Cerebellar nuclear complex (tissue), 1 donor: ENCODE data around the gene RASIP1.
"Not testable (repeated sequence)": the region's sequence is repeated elsewhere in the genome, so short reads cannot be mapped to it uniquely, and the experiment has no call there.

Experiments
- DNase-seq, 2 experiments: peaks; one replicate each; lab custom pipeline; 2025; lab: John Stamatoyannopoulos, UW

The RASIP1 gene, protein sequence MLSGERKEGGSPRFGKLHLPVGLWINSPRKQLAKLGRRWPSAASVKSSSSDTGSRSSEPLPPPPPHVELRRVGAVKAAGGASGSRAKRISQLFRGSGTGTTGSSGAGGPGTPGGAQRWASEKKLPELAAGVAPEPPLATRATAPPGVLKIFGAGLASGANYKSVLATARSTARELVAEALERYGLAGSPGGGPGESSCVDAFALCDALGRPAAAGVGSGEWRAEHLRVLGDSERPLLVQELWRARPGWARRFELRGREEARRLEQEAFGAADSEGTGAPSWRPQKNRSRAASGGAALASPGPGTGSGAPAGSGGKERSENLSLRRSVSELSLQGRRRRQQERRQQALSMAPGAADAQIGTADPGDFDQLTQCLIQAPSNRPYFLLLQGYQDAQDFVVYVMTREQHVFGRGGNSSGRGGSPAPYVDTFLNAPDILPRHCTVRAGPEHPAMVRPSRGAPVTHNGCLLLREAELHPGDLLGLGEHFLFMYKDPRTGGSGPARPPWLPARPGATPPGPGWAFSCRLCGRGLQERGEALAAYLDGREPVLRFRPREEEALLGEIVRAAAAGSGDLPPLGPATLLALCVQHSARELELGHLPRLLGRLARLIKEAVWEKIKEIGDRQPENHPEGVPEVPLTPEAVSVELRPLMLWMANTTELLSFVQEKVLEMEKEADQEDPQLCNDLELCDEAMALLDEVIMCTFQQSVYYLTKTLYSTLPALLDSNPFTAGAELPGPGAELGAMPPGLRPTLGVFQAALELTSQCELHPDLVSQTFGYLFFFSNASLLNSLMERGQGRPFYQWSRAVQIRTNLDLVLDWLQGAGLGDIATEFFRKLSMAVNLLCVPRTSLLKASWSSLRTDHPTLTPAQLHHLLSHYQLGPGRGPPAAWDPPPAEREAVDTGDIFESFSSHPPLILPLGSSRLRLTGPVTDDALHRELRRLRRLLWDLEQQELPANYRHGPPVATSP

DNA sequence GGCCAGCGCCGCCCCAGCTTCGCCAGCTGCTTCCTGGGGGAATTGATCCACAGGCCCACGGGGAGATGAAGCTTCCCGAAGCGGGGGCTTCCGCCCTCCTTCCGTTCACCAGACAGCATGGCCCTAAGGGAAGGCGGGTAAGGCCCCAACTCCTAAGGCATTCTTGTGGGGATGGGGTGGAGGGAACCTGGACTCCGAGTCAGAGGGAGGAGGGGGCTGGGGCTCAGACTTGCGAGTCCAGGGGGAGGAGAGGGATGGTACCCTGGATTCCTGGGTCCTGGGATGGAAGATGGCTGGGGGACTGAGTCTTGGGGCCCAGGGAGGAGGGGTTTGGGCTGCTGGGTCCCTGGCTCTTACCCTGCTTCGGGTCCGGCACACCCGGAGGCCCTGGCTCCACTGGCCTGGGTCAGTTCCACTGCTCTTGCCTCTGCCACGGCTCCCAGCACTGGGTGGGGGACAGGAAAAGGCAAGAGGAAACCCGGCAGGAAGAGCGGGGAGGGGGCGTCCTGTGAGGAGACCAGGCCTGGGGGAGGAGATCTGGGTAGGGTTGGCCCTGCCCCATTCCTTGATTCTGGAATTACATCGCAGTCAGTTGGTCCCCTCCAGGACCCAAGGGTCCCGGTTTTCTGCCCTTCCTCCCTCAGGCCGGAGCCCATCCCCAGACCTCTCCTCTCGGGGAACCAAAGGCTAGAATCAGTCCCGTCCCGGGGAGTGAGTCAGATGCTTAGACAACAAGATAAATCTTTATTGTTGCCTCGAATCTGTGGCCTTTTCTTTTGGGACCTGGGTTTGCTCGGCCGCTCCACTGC, at the start of gene RASIP1:
RASIP1 (minus strand) TSS at position 447 of the 809 bp plus-strand sequence; CDS start at position 119, 328 bp downstream.
- DNase-seq, result no peak

DNA sequence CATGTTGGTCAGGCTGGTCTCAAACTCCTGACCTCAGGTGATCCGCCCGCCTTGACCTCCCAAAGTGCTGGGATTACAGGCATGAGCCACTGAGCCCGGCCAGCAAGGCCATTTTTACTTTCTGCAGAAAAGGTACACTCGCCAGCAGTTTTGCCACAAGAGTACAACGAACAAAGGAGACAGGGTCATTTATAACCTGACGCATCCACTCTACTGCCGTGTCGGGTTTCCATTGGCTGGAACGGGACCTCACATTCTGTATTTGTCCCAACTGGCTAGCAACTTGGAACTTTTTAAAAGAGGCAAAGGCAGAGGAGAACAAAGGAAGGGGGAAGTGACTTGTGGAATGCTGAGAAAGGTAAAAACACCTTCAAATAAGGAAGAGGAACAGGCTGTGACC, 46.9 kb upstream of the RASIP1 start:
- not testable (repeated sequence) for DNase-seq

DNA sequence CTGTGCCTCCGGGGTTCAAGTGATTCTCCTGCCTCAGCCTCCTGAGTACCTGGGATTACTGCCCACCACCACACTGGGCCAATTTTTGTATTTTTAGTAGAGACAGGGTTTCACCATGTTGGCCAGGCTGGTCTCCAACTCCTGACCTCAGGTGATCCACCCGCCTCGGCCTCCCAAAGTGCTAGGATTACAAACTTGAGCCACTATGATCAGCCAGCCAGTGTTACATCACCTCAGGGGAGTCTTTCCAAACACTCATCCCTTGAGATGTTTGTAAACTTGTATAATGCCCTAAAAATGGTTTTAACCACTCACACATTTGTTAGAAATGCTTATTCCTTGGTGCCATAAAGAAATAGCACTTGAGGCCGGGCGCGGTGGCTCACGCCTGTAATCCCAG, 46.0 kb upstream of the RASIP1 start:
- DNase-seq, result not testable (repeated sequence)

DNA sequence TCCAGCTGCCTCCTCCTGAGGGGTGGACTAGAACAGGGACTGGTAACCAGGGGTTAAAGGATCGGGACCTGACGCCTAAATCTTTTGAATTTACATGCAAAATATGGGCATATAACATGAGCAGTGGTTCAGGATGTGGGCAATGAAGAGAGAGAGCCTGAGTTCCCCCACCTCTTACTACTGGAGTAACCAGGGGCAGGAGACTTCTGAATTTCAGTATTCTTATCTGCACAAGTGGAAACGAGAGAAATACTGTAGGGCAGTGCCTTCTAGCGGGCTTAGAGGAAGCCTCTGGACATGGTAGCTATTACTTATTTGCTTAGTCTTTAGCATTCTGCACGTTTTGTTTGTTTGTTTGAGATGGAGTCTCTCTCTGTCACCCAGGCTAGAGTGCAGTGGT, 44.1 kb upstream of the RASIP1 start:
- DNase-seq, result no peak

DNA sequence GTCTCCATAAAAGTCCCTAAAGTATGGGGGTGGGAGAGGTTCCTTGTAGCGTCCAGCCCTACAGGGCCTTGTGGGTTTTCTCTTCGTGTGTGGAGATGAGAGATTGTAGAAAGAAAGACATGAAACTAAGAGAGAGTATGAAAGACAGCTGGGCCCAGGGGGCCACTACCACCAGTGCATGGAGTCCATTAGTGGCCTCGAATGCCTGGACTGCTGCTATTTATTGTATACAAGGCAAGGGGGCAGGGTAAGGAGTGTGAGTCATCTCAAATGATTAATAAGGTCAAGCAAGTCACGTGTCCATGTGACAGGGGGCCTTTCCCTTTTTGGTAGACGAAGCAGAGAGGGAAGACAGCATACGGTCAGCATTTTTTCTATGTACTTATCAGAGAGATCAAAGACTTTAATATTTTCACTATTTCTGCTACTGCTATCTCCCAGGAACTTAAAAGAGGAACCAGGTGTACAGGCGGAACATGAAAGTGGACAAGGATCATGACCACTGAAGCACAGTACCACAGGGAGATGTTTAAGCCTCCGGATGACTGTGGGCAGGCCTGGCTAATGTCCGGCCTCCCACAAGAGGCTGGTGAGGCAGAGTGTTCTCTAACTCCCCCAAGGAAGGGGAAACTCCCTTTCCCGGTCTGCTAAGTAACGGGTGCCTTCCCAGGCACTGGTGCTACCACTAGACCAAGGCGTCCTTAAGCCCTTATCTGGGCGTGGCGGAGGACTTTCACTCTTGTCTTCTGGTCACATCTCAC, 40.4 kb upstream of the RASIP1 start:
- no peak for DNase-seq

DNA sequence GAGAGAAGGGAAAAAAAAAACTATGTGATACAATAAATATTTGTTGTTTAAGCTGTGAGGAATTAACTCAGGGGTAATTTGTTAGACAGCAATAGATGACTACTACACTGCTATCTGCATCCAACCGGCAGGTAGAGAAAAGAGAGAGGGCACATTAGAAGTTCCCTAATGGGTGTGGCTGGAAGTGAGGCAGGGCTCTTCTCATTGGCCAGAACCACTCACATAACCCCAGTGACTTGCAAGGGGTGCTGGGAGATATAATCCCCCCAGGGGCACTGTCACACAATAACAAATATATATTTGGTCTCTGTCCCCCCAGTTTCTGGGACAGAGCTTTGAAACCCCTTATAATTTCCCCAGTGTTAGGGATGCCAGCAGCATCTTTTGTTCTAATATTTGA, 39.2 kb upstream of the RASIP1 start:
- DNase-seq, result no peak

DNA sequence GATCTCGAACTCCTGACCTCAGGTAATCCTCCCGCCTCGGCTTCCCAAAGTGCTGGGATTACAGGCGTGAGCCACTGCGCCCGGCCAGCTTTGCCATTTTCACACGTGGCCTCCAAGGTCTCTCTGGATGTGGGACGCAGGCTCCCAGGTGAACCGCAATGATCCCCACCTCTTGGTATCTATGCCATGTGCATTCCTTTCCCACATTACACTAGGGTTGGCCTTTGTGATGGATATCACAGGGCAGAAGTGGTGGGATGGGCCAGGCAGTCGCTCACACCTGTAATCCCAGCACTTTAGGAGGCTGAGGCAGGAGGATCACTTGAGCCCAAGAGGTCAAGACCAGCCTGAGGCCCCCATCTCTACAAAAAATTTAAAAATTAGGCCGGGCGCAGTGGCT, 37.3 kb upstream of the RASIP1 start:
- no peak for DNase-seq

DNA sequence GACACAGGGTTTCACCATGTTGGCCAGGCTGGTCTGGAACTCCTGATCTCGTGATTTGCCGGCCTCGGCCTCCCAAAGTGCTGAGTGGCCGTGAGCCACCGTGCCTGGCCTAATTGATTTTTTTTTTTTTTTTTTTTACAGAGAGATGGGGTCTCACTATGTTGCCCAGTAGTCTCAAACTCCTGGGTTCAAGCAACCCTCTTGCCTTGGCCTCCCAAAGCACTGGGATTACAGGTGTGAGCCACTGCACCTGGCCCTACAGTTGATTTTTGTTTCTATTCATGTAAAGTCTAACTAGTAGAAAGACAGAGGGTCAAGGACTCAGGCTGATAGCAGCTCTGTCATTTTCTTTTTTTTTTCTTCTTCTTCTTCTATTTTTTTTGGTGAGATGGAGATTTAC, 36.7 kb upstream of the RASIP1 start:
- no peak for DNase-seq

DNA sequence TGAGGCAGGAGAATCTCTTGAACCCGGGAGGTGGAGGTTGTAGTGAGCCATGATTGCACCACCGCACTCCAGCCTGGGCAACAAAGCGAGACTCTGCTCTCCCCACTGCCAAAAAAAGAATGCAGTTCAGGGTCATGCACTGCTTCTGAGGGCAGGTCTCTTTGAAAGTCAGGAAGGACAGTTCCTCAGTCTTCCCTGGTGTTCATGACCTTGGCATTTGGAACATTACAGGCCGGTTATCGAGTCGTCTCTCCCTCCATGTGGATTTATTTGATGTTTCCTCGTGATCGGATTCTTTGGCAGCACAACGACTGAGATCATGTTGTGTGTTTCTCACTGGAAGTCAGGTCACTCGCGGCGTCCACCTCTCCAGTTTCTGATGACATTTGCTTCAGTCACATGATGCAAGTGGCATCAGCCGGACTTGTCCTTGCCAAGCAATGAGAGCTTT, 32.1 kb upstream of the RASIP1 start:
- no peak for DNase-seq

DNA sequence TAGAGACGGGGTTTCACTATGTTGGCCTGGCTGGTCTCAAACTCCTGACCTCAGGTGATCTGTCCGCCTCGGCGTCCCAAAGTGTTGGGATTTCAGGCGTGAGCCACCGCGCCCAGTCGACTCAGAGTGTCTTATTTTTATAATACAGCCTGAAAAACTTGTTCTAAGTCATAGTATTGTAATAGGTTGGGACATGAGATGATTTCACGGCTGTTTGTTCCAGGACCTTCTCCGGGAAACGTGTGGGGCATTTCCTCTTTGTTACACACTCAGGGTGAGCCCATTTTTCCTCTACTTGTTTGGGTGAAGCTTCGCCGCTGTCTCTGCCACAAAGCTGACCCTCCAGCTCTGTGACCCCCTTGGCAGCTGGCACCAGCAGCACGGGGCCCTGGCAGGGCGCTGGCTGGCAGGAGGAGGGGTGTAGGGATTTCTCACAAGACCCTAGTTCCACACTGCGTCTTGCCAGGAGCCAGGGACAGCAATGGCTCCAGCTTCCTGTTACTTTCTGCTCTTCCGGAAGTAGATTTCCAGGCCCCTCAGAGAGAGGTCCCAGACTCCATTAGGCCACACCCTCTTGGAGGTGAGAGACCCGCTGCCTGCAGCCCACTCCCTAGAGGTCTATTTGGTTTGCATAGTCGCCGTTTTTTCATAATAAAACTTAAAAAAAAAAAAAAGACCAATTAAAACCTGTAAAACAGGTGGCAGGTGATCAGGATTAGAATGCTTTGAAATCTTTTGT, 30.5 kb upstream of the RASIP1 start:
- no peak for DNase-seq

DNA sequence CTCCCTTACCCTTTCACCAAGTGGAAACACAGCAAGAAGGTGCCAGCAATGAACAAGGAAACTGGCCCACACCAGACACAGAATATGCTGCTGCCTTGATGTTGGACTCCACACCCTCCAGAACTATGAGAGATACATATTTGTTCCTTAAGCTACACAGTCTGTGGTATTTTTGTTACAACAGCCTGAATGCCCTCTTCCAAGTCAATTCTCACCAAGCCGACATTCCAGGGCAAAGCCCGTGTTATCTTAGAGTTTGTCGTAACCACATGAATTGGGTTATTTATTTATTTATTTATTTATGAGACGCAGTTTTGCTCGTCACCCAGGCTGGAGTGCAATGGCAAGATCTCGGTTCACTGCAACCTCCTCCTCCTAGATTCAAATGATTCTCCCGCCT, 29.9 kb upstream of the RASIP1 start:
- DNase-seq, result no peak

DNA sequence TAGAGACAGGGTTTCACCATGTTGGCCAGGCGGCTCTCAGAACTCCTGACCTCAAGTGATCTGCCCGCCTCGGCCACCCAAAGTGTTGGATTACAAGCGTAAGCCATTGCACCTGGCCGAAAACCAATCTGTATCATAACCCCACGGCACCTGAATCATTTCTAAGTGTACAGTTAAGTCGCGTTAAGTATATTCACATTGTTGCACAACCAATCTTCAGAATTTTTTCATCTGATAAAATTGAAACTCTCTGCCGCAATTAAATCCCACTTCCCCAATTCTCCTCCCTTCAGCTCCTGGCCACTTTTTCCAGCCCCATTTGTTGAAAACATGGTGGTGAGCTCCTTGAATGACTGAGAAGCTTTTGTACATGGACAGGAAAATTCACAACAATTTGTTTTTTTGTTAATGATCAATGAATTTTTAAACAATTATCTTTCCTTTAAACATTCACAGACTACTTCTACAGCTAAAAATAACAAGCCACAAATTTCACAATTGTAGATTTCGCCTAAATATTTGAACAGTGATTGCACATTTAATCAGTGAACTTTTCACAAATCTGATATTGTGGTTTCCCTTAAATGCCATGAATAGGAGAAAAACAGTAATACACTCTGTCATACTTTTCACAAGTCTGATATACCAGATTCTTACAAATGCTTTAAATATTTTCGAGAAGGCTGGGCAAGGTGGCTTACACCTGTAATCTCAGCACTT, 28.7 kb upstream of the RASIP1 start:
- no peak for DNase-seq

DNA sequence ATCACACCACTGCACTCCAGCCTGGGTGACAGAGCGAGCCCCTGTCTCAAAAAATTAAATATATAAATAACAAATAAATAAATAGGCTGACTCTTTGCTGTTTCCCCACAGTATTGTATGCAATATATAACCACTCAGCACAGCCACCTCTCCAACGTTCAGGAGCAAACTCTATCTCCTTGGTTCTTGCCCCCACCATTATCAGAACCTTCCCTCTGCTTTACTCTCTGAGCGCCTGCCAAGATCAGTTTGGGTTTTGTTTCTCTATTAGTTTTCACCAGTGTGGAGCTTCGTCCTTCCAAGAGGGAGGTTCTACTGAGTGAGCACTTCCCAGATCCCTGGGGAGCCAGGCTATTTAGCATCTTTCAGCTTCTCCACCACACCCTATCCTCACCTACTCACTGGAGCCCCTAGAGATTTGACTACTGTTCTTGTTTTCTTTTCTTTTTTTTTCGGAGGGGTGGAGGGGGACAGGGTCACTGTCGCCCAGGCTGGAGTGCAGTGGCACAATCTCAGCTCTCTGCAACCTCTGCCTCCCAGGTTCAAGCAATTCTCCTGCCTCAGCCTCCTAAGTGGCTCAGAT, 27.9 kb upstream of the RASIP1 start:
- not testable (repeated sequence) for DNase-seq

DNA sequence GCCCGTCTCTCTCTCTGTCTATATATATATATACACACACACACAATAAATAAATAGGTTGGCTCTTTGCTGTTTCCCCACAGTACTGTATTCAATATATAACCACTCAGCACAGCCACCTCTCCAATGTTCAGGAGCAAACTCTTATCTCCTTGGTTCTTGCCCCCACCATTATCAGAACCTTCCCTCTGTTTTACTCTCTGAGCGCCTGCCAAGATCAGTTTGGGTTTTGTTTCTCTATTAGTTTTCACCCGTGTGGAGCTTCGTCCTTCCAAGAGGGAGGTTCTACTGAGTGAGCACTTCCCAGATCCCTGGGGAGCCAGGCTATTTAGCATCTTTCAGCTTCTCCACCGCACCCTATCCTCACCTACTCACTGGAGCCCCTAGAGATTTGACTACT, 25.4 kb upstream of the RASIP1 start:
- DNase-seq, result not testable (repeated sequence)

DNA sequence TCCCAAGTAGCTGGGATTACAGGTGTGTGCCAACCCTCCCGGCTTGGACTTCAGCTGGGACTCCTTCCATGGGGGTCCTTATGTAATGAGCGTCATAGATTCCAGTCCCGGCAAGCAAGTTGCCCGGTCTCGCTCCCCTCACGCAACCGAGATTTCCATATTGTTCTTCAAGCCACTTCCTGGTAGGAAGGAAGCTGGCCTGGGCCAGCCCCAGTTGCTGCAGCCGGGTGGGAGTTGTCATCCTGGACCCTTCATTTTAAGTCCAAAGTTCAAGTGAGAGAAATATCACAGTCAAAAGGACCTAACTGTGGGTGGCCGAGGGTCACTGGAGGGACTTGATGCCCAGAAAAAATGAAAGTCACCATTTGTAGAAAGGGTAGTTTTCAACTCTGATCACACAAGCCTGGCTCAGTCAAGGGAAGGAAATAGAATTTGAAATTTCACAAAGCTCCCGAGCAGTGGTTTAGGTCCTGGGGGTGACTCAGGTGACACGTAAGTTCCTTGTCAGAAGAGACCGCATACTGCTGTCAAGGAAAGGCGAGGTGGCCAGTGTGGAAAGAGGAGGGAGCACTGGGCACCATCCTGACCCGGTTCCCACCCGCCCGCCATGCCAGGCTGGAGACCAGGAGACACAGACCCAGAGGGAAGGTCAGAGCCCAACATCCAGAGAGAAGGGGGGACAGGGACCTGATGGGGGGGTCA, 20.2 kb upstream of the RASIP1 start:
- DNase-seq, result no peak

DNA sequence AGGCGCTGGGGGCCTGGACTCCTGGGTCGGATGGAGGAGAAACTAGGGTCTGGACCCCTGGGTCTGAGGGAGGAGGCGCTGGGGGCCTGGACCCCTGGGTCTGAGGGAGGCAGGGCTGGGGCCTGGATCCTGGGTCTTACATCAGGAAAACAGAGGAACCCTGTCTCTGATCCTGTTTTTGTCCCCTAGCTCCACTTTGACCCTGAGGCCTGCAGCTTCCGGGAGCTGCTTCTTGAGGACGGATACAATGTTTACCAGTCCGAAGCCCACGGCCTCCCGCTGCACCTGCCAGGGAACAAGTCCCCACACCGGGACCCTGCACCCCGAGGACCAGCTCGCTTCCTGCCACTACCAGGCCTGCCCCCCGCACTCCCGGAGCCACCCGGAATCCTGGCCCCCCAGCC, 17.3 kb upstream of the RASIP1 start:
- DNase-seq, result no peak

DNA sequence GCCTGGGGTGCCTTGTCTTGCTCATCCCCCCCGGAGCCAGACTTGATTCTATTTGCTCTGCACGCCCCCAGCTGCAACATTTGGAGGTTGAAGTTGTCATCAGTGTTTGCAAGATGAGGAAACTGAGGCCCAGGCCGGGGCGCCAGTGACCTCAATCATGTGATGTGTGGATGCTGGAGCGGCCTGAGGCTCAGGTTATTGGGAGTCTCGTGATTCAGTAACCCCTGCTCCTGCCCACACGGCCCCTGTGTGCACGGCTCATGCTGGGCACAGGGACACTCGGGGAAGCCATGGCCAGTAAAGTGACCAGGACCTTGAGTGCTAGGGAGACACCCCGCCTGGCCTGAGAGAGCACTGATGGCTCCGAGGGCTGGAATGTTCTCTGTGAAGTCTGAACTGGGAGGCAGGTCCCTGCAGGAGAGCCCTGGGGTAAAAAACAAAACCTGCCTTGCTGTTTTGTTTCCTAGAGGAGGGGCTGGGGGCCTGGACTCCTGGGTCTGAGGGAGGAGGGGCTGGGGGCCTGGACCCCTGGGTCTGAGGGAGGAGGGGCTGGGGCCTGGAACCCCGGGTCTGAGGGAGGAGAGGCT, 16.8 kb upstream of the RASIP1 start:
- DNase-seq, result no peak

DNA sequence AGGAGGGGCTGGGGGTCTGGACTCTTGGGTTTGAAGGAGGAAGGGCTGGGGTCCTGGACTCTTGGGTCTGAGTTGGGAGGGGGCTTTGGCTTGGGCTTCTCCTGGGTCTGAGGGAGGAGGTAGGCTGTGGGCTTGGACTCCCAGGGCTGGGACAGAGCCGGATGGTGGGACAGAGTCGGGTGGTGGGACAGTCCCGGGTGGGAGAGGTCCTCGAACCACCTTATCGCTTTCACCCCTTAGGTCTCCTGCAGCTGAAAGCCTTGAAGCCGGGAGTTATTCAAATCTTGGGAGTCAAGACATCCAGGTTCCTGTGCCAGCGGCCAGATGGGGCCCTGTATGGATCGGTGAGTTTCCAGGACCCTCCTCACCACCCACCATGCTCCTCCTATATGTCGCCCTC, 16.3 kb upstream of the RASIP1 start:
- no peak for DNase-seq
